ENCODE data around the gene ARSB.
"Not testable (repeated sequence)": the region's sequence is repeated elsewhere in the genome, so short reads cannot be mapped to it uniquely, and the experiment has no call there.

The ARSB gene

DNA sequence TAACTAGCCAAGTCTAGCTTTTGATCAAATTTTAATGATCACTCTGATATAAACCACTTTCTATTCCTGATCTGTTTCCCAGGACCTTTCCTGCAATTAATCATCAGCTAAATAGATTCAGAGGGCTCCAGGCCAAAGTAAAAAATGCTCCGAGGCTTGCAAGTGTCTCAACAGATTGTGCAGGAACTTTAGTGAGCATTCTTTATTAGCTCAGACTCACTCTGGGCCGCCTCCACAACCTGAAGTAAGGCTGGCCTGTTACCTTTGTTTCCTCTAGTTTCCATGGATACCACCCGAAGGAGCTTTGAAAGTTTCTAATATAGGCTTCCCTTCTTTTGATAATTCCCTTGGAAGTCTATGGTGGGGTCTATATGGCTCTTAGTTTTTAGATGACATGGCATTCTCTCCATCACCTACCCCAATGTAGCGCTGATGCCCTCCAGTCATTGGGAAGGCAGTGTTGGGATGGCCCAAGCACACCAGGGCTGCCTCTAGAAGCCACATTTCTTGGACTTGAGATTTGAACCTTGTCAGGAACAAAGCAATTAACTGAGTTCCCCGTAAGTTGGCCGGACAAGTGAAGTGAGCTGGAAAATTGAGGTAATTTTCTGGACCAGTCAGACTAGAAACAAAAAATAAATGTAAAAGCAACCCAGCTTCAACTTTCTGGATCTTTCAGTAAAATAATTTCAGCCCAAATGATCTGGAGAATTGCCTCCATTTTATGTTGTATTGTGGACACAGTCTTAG, 238.9 kb downstream of the ARSB start:
- no peak for DNase-seq (ENCODE audit: low read depth in 1 of 2, low spot score in 1 of 2)
- in situ Hi-C loops (cut with HindIII; ENCODE audit: low pct_unique_long_range_greater_than_20kb, low sequenced_read_pairs), result no loop called here
- TF ChIP-seq JUND (IDR thresholded peaks at IDR 0.05; ENCODE audit: low read depth), result no peak

DNA sequence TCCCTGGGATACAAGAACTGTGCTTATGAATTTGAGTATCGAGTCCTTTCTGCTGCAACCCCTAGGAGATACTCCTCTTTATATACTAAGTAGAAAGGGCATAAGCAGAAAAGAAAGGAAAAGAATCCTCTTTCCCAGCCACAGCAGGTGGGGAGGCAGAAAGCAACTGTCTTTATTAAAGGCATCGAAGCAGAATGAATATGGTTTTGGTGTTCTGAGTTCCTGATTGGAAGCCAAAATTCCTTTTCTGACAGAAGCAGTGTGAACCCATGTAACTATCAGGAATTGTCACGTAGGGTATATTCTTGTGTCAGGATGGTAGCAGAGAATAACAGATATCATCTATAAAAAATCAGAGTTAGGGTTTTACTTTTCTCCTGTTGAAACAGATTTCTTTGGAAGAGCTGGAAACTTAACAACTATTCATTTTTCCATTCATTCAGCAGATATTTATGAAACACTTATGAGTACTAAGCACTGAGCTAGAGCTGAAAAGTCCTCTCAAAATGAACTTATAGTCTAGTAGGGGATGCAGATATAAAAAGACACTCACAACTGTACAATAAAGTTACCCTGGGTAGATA, 240.1 kb downstream of the ARSB start:
- no peak for DNase-seq (ENCODE audit: low read depth in 1 of 2, low spot score in 1 of 2)
- in situ Hi-C loops (cut with HindIII; ENCODE audit: low pct_unique_long_range_greater_than_20kb, low sequenced_read_pairs), result no loop called here
- TF ChIP-seq JUND (IDR thresholded peaks at IDR 0.05; ENCODE audit: low read depth), result no peak

GRCh38 chr5:78741019-78741418, 244.1 kb downstream of the ARSB start:
- no peak for DNase-seq (ENCODE audit: low read depth in 1 of 2, low spot score in 1 of 2)
- no peak for TF ChIP-seq JUND (IDR thresholded peaks at IDR 0.05; ENCODE audit: low read depth)
- in situ Hi-C loops (cut with HindIII; ENCODE audit: low pct_unique_long_range_greater_than_20kb, low sequenced_read_pairs), result no loop called here

GRCh38 chr5:78738693-78739300, 246.3 kb downstream of the ARSB start:
- in situ Hi-C loops (cut with HindIII; ENCODE audit: low pct_unique_long_range_greater_than_20kb, low sequenced_read_pairs), result no loop called here
- TF ChIP-seq JUND (IDR thresholded peaks at IDR 0.05; ENCODE audit: low read depth), result no peak
- DNase-seq (ENCODE audit: low read depth in 1 of 2, low spot score in 1 of 2), result peak in 1 of 2 experiments; percentile 29

DNA sequence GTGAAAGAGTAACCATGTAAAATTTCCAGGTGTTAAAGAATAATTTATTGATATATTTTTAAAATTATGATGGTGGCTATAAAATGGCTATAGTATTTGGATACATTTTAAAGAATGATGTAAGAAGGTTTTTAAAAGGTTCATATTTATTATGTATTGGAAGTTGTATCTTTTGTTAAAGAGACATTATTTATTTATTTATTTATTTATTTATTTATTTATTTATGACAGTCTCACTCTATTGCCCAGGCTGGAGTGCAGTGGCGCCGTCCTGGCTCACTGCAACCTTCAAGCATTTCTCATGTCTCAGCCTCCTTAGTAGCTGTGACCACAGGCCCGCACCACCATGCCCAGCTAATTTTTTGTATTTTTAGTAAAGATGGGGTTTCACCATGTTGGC, 247.0 kb downstream of the ARSB start:
- in situ Hi-C loops (cut with HindIII; ENCODE audit: low pct_unique_long_range_greater_than_20kb, low sequenced_read_pairs), result no loop called here
- no peak for DNase-seq (ENCODE audit: low read depth in 1 of 2, low spot score in 1 of 2)
- TF ChIP-seq JUND (IDR thresholded peaks at IDR 0.05; ENCODE audit: low read depth), result no peak

- in situ Hi-C loops (cut with HindIII; ENCODE audit: low pct_unique_long_range_greater_than_20kb, low sequenced_read_pairs), result no loop called here
- no peak for TF ChIP-seq JUND (IDR thresholded peaks at IDR 0.05; ENCODE audit: low read depth)
- DNase-seq (ENCODE audit: low read depth in 1 of 2, low spot score in 1 of 2), result no peak
Measured at GRCh38 chr5:78735834-78736463, 249.2 kb downstream of the ARSB start.

DNA sequence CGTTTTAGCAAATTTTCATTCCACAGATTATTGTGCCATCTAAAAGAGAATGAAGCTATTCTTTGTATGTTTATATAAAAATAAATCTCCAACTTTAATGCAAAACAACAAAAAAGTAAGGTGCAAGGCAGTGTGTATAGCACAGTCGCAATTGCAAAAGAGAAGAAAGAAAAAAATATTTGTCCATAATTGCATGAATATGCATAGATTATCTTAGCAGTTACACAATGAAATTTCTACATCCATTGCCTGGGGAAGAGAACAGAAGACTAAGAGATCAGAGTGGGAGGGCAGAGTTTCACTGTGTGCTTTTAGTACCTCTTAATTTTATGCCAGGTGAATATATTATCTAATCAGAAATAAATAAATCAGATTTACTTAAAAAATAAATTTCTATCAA, 250.2 kb downstream of the ARSB start:
- no peak for TF ChIP-seq JUND (IDR thresholded peaks at IDR 0.05; ENCODE audit: low read depth)
- in situ Hi-C loops (cut with HindIII; ENCODE audit: low pct_unique_long_range_greater_than_20kb, low sequenced_read_pairs), result no loop called here
- no peak for DNase-seq (ENCODE audit: low read depth in 1 of 2, low spot score in 1 of 2)

- no peak for TF ChIP-seq JUND (IDR thresholded peaks at IDR 0.05; ENCODE audit: low read depth)
- in situ Hi-C loops (cut with HindIII; ENCODE audit: low pct_unique_long_range_greater_than_20kb, low sequenced_read_pairs), result no loop called here
Measured at GRCh38 chr5:78734094-78734845, 250.8 kb downstream of the ARSB start.

GRCh38 chr5:78732721-78733120, 252.4 kb downstream of the ARSB start:
- DNase-seq (ENCODE audit: low read depth in 1 of 2, low spot score in 1 of 2); in situ Hi-C loops (cut with HindIII; ENCODE audit: low pct_unique_long_range_greater_than_20kb, low sequenced_read_pairs): not testable (repeated sequence)

More at GRCh38 chr5:78734094-78734845, 250.8 kb downstream of the ARSB start:
- DNase-seq (ENCODE audit: low read depth in 1 of 2, low spot score in 1 of 2), result no peak

GRCh38 chr5:78731884-78732283, 253.2 kb downstream of the ARSB start:
- no peak for DNase-seq (ENCODE audit: low read depth in 1 of 2, low spot score in 1 of 2)
- TF ChIP-seq JUND (IDR thresholded peaks at IDR 0.05; ENCODE audit: low read depth), result no peak
- in situ Hi-C loops (cut with HindIII; ENCODE audit: low pct_unique_long_range_greater_than_20kb, low sequenced_read_pairs), result no loop called here

GRCh38 chr5:78730300-78731094, 254.6 kb downstream of the ARSB start:
- in situ Hi-C loops (cut with HindIII; ENCODE audit: low pct_unique_long_range_greater_than_20kb, low sequenced_read_pairs), result no loop called here
- DNase-seq (ENCODE audit: low read depth in 1 of 2, low spot score in 1 of 2), result no peak
- TF ChIP-seq JUND (IDR thresholded peaks at IDR 0.05; ENCODE audit: low read depth), result no peak
